Panc1 (cell line): Measurements from ENCODE around the gene ERVFRD-1. TPM values are rescaled to one million over a fixed set of nuclear protein-coding genes. Genes with fewer than 3 reads are reported as not detected.

Experiments used
- ATAC-seq: fragments of 200-7000 bp; cut with Tn5 transposase; 2 replicates; pipeline ENCODE4 v1.9.1; 2020; ENCODE audit warnings: mild to moderate bottlenecking, moderate library complexity
- BruUV-seq: library from RNA; stranded (reverse); fragments of 400-500 nt; replicated peaks from 2 replicates; lab custom pipeline; 2021; lab: Mats Ljungman, UMichigan
- CTCF ChIA-PET: fragments of 300-600 bp; sonication (Branson Sonifier 250); formaldehyde crosslinking; loops from one replicate; lab custom pipeline; 2022; ENCODE audit warnings: antibody characterized with exemption; lab: Charles Lee
- POLR2A ChIA-PET: fragments of 300-600 bp; sonication (Branson Sonifier 250); formaldehyde crosslinking; loops from one replicate; lab custom pipeline; 2022; ENCODE audit warnings: antibody characterized with exemption; lab: Charles Lee
- DNase-seq: peaks from one replicate; pipeline ENCODE4 v3.0.0-alpha.2; 2010; ENCODE audit warnings: low read depth, low spot score
- H3K27ac ChIP-seq: 2 replicates; pipeline ENCODE4 v1.5.1; 2011; ENCODE audit warnings: mild to moderate bottlenecking, low read length, inconsistent platforms
- H3K27me3 ChIP-seq: fragments of 200-500 bp; sonication (Bioruptor generic); 2 replicates; pipeline ENCODE4 v1.6.0; 2014; ENCODE audit warnings: low read length, inconsistent platforms; ENCODE audit not compliant: control insufficient read depth, insufficient read depth
- H3K36me3 ChIP-seq: fragments of 200-500 bp; sonication (Bioruptor generic); 2 replicates; pipeline ENCODE4 v1.5.1; 2014; ENCODE audit warnings: inconsistent platforms, mild to moderate bottlenecking, low read length, moderate library complexity; ENCODE audit not compliant: control insufficient read depth, insufficient read depth
- H3K4me1 ChIP-seq: 2 replicates; pipeline ENCODE4 v1.5.1; 2011; ENCODE audit warnings: inconsistent platforms, mild to moderate bottlenecking, low read length, moderate library complexity; ENCODE audit not compliant: control insufficient read depth, insufficient read depth
- H3K4me3 ChIP-seq, 2 experiments: 2 replicates each; pipeline ENCODE4 v1.5.1; 2011 to 2012; ENCODE audit warnings: low read depth in 2 of 2, low read length in 2 of 2, mild to moderate bottlenecking in 2 of 2, inconsistent platforms in 1 of 2, moderate library complexity in 1 of 2
- H3K9me3 ChIP-seq: fragments of 200-500 bp; sonication (Bioruptor generic); 2 replicates; pipeline ENCODE4 v1.5.1; 2014; ENCODE audit warnings: low read depth, mild to moderate bottlenecking, inconsistent platforms, low read length, moderate library complexity; ENCODE audit not compliant: control insufficient read depth, insufficient read depth
- POLR2AphosphoS5 ChIP-seq: IDR thresholded peaks from 2 replicates; pipeline ENCODE4 v1.6.1; 2012; ENCODE audit warnings: mild to moderate bottlenecking, low read depth, low read length, moderate library complexity
- SIN3A ChIP-seq: IDR thresholded peaks from 2 replicates; pipeline ENCODE4 v1.6.1; 2012; ENCODE audit warnings: low read depth, mild to moderate bottlenecking, low read length, moderate library complexity, borderline replicate concordance; ENCODE audit not compliant: insufficient read depth
- TCF7L2 ChIP-seq: IDR thresholded peaks from 2 replicates; pipeline ENCODE4 v1.6.1; 2011; ENCODE audit warnings: mild to moderate bottlenecking, low read depth, low read length, inconsistent platforms
- in situ Hi-C: cut with HindIII; loops from 2 replicates; pipeline ENCODE4 v1.10.0; 2016; ENCODE audit warnings: low sequenced_read_pairs, low pct_unique_long_range_greater_than_20kb
- intact Hi-C: fragments of 100-400 bp; cut with micrococcal nuclease; formaldehyde crosslinking; loops from one replicate; pipeline ENCODE4 v1.10.0; 2022; ENCODE audit not compliant: unreplicated experiment
- total RNA-seq: library from RNA; stranded (reverse); gene quantifications from one replicate; pipeline ENCODE4 v1.2.1, GENCODE V29; 2021; ENCODE audit not compliant: unreplicated experiment
- TF ChIP-seq, protein P1 (sequence below): fragments of 450-650 bp; IDR thresholded peaks from 2 replicates; pipeline ENCODE4 v1.5.1; 2017; ENCODE audit warnings: mild to moderate bottlenecking
- TF ChIP-seq, protein P2 (sequence below), 2 experiments: IDR thresholded peaks; 2 replicates each; pipeline ENCODE4 v1.6.1; 2011 to 2012; ENCODE audit warnings: low read depth in 2 of 2, control low read depth in 1 of 2, low read length in 1 of 2, mild to moderate bottlenecking in 1 of 2, moderate library complexity in 1 of 2; ENCODE audit not compliant: insufficient read depth in 1 of 2

Gene ERVFRD-1
- total RNA-seq, 1 experiment from 2014 or later = not detected

DNA sequence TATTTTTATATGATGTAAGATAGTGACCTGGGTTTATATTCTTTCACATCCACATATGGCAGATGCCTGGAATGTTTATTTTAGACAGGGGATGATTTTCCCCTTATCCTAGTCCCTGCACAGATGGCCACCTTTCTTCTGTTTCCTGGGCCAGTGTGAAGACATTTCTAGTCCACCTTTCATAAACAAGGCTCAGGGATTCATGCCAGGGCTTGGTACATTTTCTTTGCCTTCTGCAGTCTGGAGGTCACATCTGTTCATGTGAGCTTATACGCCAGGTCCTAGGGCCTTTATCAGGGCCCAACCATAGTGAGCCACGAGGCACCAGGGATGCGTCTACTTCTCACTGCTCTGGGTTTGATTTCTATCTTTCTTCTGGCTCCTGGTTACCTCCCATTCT, 38.0 kb upstream of the ERVFRD-1 start:
- POLR2A ChIA-PET = no interaction called here
- no peaks in the 10 kb centered on the region for H3K36me3 ChIP-seq
- no TSS peak for BruUV-seq

DNA sequence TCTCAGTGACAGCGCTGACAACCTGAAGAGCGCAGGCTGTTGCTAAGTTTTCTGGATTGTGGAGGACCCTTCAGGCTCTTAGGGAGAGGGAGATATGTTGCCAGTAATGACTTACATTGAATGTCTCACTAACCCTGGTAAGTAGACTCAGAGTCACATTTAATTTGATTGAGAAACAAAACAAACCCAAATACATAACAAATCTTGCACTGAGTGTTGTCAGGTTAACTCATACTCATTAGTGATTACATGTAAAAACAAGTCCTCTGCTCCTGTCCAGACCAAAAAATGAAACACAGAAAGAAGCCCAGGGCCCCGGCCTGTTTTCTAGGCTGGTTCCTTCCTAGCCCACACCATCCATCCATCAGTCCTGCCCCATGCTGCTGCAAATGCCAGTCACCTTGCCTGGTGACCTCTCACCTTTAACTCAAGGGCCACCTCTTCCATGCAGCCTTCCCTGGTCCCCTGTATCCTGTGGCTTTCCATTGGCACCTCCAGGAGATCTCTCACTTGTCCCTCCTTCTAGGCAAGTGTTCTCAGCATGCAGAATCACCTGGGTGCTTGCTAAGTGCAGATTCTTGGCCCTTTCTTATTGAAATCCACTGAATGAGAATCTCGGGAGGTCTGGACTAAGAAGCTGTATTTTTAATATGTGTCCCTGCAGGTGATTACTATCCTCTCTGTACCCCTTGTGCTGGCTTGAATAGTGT, 34.7 kb upstream of the ERVFRD-1 start:
- no peak for DNase-seq
- ChIA-PET POLR2A (no interaction called here), CTCF (no interaction called here)
- TF ChIP-seq, protein P1, sequence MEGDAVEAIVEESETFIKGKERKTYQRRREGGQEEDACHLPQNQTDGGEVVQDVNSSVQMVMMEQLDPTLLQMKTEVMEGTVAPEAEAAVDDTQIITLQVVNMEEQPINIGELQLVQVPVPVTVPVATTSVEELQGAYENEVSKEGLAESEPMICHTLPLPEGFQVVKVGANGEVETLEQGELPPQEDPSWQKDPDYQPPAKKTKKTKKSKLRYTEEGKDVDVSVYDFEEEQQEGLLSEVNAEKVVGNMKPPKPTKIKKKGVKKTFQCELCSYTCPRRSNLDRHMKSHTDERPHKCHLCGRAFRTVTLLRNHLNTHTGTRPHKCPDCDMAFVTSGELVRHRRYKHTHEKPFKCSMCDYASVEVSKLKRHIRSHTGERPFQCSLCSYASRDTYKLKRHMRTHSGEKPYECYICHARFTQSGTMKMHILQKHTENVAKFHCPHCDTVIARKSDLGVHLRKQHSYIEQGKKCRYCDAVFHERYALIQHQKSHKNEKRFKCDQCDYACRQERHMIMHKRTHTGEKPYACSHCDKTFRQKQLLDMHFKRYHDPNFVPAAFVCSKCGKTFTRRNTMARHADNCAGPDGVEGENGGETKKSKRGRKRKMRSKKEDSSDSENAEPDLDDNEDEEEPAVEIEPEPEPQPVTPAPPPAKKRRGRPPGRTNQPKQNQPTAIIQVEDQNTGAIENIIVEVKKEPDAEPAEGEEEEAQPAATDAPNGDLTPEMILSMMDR = no peak
- TF ChIP-seq, protein P2, sequence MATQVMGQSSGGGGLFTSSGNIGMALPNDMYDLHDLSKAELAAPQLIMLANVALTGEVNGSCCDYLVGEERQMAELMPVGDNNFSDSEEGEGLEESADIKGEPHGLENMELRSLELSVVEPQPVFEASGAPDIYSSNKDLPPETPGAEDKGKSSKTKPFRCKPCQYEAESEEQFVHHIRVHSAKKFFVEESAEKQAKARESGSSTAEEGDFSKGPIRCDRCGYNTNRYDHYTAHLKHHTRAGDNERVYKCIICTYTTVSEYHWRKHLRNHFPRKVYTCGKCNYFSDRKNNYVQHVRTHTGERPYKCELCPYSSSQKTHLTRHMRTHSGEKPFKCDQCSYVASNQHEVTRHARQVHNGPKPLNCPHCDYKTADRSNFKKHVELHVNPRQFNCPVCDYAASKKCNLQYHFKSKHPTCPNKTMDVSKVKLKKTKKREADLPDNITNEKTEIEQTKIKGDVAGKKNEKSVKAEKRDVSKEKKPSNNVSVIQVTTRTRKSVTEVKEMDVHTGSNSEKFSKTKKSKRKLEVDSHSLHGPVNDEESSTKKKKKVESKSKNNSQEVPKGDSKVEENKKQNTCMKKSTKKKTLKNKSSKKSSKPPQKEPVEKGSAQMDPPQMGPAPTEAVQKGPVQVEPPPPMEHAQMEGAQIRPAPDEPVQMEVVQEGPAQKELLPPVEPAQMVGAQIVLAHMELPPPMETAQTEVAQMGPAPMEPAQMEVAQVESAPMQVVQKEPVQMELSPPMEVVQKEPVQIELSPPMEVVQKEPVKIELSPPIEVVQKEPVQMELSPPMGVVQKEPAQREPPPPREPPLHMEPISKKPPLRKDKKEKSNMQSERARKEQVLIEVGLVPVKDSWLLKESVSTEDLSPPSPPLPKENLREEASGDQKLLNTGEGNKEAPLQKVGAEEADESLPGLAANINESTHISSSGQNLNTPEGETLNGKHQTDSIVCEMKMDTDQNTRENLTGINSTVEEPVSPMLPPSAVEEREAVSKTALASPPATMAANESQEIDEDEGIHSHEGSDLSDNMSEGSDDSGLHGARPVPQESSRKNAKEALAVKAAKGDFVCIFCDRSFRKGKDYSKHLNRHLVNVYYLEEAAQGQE (IDR thresholded peaks at IDR 0.05; ENCODE audit: insufficient read depth in 1 of 2, low read depth in 2 of 2, low read length in 1 of 2) = no peak
- TF ChIP-seq SIN3A (no peak), TCF7L2 (no peak), POLR2AphosphoS5 (no peak)
- BruUV-seq = no TSS peak
- Histone ChIP-seq H3K9me3 (no peaks in the 10 kb centered on the region), H3K4me1 (0 out of 2 replicates have a peak, but pooled peaks cover 3% of the 10 kb centered on the region), H3K27ac (no peak overlapping the region), H3K36me3 (no peaks in the 10 kb centered on the region), H3K27me3 (no peaks in the 10 kb centered on the region), H3K4me3 (no peak overlapping the region)
- in situ Hi-C loops (no loop called here), intact Hi-C loops (no loop called here)
- no peak for ATAC-seq

More for the DNA sequence above, 38.0 kb upstream of the ERVFRD-1 start:
- intact Hi-C loops = no loop called here
- DNase-seq = no peak
- no peaks in the 10 kb centered on the region for H3K4me1 ChIP-seq
- H3K4me3 ChIP-seq = no peak overlapping the region
- in situ Hi-C loops = no loop called here
- no peaks in the 10 kb centered on the region for H3K9me3 ChIP-seq
- TF ChIP-seq SIN3A (no peak), POLR2AphosphoS5 (no peak), TCF7L2 (no peak)
- TF ChIP-seq, protein P2 (IDR thresholded peaks at IDR 0.05; ENCODE audit: insufficient read depth in 1 of 2, low read depth in 2 of 2, low read length in 1 of 2) = no peak
- TF ChIP-seq, protein P1 = no peak
- CTCF ChIA-PET = no interaction called here
- H3K27ac ChIP-seq = no peak overlapping the region
- ATAC-seq = no peak
- H3K27me3 ChIP-seq = no peaks in the 10 kb centered on the region; the same call in 1 of the 2 replicates
